DMS153 treated with DMSO at 0.1 percent for 48 hours (cell line): ENCODE data around the gene SNX19.
"Not testable (repeated sequence)": the region's sequence is repeated elsewhere in the genome, so short reads cannot be mapped to it uniquely, and the experiment has no call there.

ENCODE experiments used
- DNase-seq: peaks from one replicate; lab custom pipeline; 2025; ENCODE audit not compliant: unreplicated experiment; lab: John Stamatoyannopoulos, UW

The SNX19 gene

GRCh38 chr11:130916238-130916855, at the start of gene SNX19:
Gene SNX19, minus strand, starts transcription at chr11:130916479. Its CDS starts 540 bp downstream, at chr11:130915939.
- peak; percentile 79 for DNase-seq

GRCh38 chr11:130964058-130964792, 47.9 kb upstream of the SNX19 start:
- no peak for DNase-seq

GRCh38 chr11:130947889-130948288, 31.6 kb upstream of the SNX19 start:
- no peak for DNase-seq

- no peak for DNase-seq
Measured at GRCh38 chr11:130947481-130947880, 31.2 kb upstream of the SNX19 start.

- no peak for DNase-seq
Measured at GRCh38 chr11:130947058-130947457, 30.8 kb upstream of the SNX19 start.

- no peak for DNase-seq
Measured at GRCh38 chr11:130945896-130946295, 29.6 kb upstream of the SNX19 start.

- no peak for DNase-seq
Measured at GRCh38 chr11:130940706-130941105, 24.4 kb upstream of the SNX19 start.

GRCh38 chr11:130937051-130937450, 20.8 kb upstream of the SNX19 start:
- DNase-seq: no peak

GRCh38 chr11:130932086-130932712, 15.9 kb upstream of the SNX19 start:
- no peak for DNase-seq

GRCh38 chr11:130924750-130925149, 8.5 kb upstream of the SNX19 start:
- DNase-seq: no peak

GRCh38 chr11:130920612-130921011, 4.3 kb upstream of the SNX19 start:
- not testable (repeated sequence) for DNase-seq

- no peak for DNase-seq
Measured at GRCh38 chr11:130918081-130918480, 1.8 kb upstream of the SNX19 start.

- DNase-seq: no peak
Measured at GRCh38 chr11:130916910-130917309, 631 bp upstream of the SNX19 start.

- DNase-seq: no peak
Measured at GRCh38 chr11:130915603-130916237, 559 bp downstream of the SNX19 start.

GRCh38 chr11:130913268-130913667, 3.0 kb downstream of the SNX19 start:
- no peak for DNase-seq

- no peak for DNase-seq
Measured at GRCh38 chr11:130912552-130912951, 3.7 kb downstream of the SNX19 start.

- no peak for DNase-seq
Measured at GRCh38 chr11:130911306-130911705, 5.0 kb downstream of the SNX19 start.

- no peak for DNase-seq
Measured at GRCh38 chr11:130909650-130910049, 6.6 kb downstream of the SNX19 start.

GRCh38 chr11:130908770-130909625, 7.3 kb downstream of the SNX19 start:
- DNase-seq: no peak

GRCh38 chr11:130908061-130908460, 8.2 kb downstream of the SNX19 start:
- no peak for DNase-seq

GRCh38 chr11:130907229-130907628, 9.1 kb downstream of the SNX19 start:
- DNase-seq: no peak
